Large intestine (tissue), 3 donors: ENCODE data around the gene HIPK4. TPM values are rescaled to one million over a fixed set of nuclear protein-coding genes. Genes with fewer than 3 reads are reported as not detected.

Experiments
- DNase-seq, 2 donors: peaks; one replicate each; pipeline versions ENCODE4 v3.0.0 to v3.0.0-alpha.2; 2013
- H3K27ac ChIP-seq: one replicate; pipeline ENCODE4 v1.5.1; 2013; ENCODE audit warnings: low read length
- H3K27me3 ChIP-seq: 2 replicates; pipeline ENCODE4 v1.6.1; 2013; ENCODE audit warnings: low read length; ENCODE audit not compliant: control insufficient read depth, insufficient read depth
- H3K36me3 ChIP-seq: 2 replicates; pipeline ENCODE4 v1.6.1; 2013; ENCODE audit warnings: low read length; ENCODE audit not compliant: control insufficient read depth, insufficient read depth
- H3K4me1 ChIP-seq: one replicate; pipeline ENCODE4 v1.6.1; 2013; ENCODE audit warnings: low read length; ENCODE audit not compliant: control insufficient read depth, insufficient read depth
- H3K4me3 ChIP-seq: one replicate; pipeline ENCODE4 v1.5.1; 2013; ENCODE audit warnings: low read length
- H3K9me3 ChIP-seq: one replicate; pipeline ENCODE4 v1.6.1; 2013; ENCODE audit warnings: mild to moderate bottlenecking, low read depth, low read length, moderate library complexity; ENCODE audit not compliant: control insufficient read depth
- WGBS: methylation state at CpG from one replicate; pipeline ENCODE4 v1.1.5; 2013; ENCODE audit warnings: low lambda C conversion rate; ENCODE audit not compliant: insufficient coverage; 5-methylcytosine and 5-hydroxymethylcytosine counted together
- polyA plus RNA-seq: library from polyadenylated mRNA; unstranded; fragments of 120-200 nt; gene quantifications from one replicate; pipeline ENCODE4 v1.2.1, GENCODE V29; 2013

Gene HIPK4
- polyA plus RNA-seq, 1 donor, result 0.10 TPM

- Histone ChIP-seq H3K27ac (peak overlapping the region; percentile 89), H3K4me3 (peak overlapping the region; percentile 93), H3K36me3 (peaks cover 11% of the 10 kb centered on the region), H3K9me3 (no peaks in the 10 kb centered on the region), H3K4me1 (peaks cover 16% of the 10 kb centered on the region), H3K27me3 (no peaks in the 10 kb centered on the region)
- peak; percentile 32 to 49 for DNase-seq
- WGBS, result no CpG with 5 or more reads among the region's 28 CpGs
Observed at GRCh38 chr19:40424637-40425449, 34.9 kb upstream of the HIPK4 start.

GRCh38 chr19:40423938-40424337, 34.0 kb upstream of the HIPK4 start:
- Histone ChIP-seq H3K36me3 (peaks cover 11% of the 10 kb centered on the region), H3K27me3 (no peaks in the 10 kb centered on the region), H3K4me1 (peaks cover 16% of the 10 kb centered on the region), H3K4me3 (no peak overlapping the region), H3K27ac (no peak overlapping the region), H3K9me3 (no peaks in the 10 kb centered on the region)
- DNase-seq, result no peak
- 100% methylated on average over 3 of the region's 6 CpGs for WGBS

GRCh38 chr19:40422748-40423566, 33.0 kb upstream of the HIPK4 start:
- DNase-seq, result no peak
- WGBS, result no CpG with 5 or more reads among the region's 31 CpGs

GRCh38 chr19:40421993-40422747, 32.2 kb upstream of the HIPK4 start:
- 87% methylated on average over 3 of the region's 16 CpGs for WGBS
- no peak overlapping the region for H3K4me3 ChIP-seq
- peak overlapping the region; percentile 100 for H3K27ac ChIP-seq

More at GRCh38 chr19:40422748-40423566, 33.0 kb upstream of the HIPK4 start:
- H3K9me3 ChIP-seq, result no peaks in the 10 kb centered on the region
- H3K36me3 ChIP-seq, result peaks cover 11% of the 10 kb centered on the region
- no peak overlapping the region for H3K27ac ChIP-seq
- no peak overlapping the region for H3K4me3 ChIP-seq
- H3K4me1 ChIP-seq, result peaks cover 16% of the 10 kb centered on the region
- H3K27me3 ChIP-seq, result no peaks in the 10 kb centered on the region

GRCh38 chr19:40420766-40421765, 31.1 kb upstream of the HIPK4 start:
- DNase-seq, result peak; percentile 95 to 98
- Histone ChIP-seq H3K4me3 (peak overlapping the region; percentile 79), H3K4me1 (peaks cover 26% of the 10 kb centered on the region), H3K27ac (peak overlapping the region; percentile 100), H3K9me3 (no peaks in the 10 kb centered on the region), H3K27me3 (no peaks in the 10 kb centered on the region), H3K36me3 (peaks cover 11% of the 10 kb centered on the region)
- WGBS, result 17% methylated on average over 1 of the region's 56 CpGs

More at GRCh38 chr19:40421993-40422747, 32.2 kb upstream of the HIPK4 start:
- H3K9me3 ChIP-seq, result no peaks in the 10 kb centered on the region
- no peaks in the 10 kb centered on the region for H3K27me3 ChIP-seq
- H3K36me3 ChIP-seq, result peaks cover 11% of the 10 kb centered on the region
- DNase-seq, result no peak
- peaks cover 20% of the 10 kb centered on the region for H3K4me1 ChIP-seq

GRCh38 chr19:40420451-40420765, 30.4 kb upstream of the HIPK4 start:
- no peak for DNase-seq
- peak overlapping the region; percentile 79 for H3K4me3 ChIP-seq
- peaks cover 11% of the 10 kb centered on the region for H3K36me3 ChIP-seq
- peaks cover 29% of the 10 kb centered on the region for H3K4me1 ChIP-seq
- no CpG with 5 or more reads among the region's 14 CpGs for WGBS
- H3K9me3 ChIP-seq, result no peaks in the 10 kb centered on the region
- H3K27ac ChIP-seq, result peak overlapping the region; percentile 100
- no peaks in the 10 kb centered on the region for H3K27me3 ChIP-seq

GRCh38 chr19:40419780-40420179, 29.8 kb upstream of the HIPK4 start:
- Histone ChIP-seq H3K4me3 (no peak overlapping the region), H3K36me3 (peaks cover 11% of the 10 kb centered on the region), H3K9me3 (no peaks in the 10 kb centered on the region), H3K27me3 (no peaks in the 10 kb centered on the region), H3K4me1 (peaks cover 27% of the 10 kb centered on the region), H3K27ac (no peak overlapping the region)
- no peak for DNase-seq
- WGBS, result no CpG with 5 or more reads among the region's 5 CpGs

GRCh38 chr19:40419066-40419612, 29.2 kb upstream of the HIPK4 start:
- no CpG with 5 or more reads among the region's 5 CpGs for WGBS
- Histone ChIP-seq H3K4me3 (no peak overlapping the region), H3K4me1 (peaks cover 24% of the 10 kb centered on the region), H3K9me3 (no peaks in the 10 kb centered on the region), H3K36me3 (peaks cover 11% of the 10 kb centered on the region), H3K27ac (no peak overlapping the region), H3K27me3 (no peaks in the 10 kb centered on the region)
- no peak for DNase-seq

- Histone ChIP-seq H3K4me3 (no peak overlapping the region), H3K27ac (peak overlapping the region; percentile 71), H3K4me1 (peaks cover 24% of the 10 kb centered on the region), H3K36me3 (peaks cover 8% of the 10 kb centered on the region), H3K9me3 (no peaks in the 10 kb centered on the region), H3K27me3 (no peaks in the 10 kb centered on the region)
- WGBS, result 96% methylated on average over 2 of the region's 3 CpGs
- no peak for DNase-seq
Observed at GRCh38 chr19:40418040-40418439, 28.1 kb upstream of the HIPK4 start.
